NCI-H2107 treated with DMSO at 0.1 percent for 48 hours (cell line): ENCODE data around the gene ATG5.
"Not testable (repeated sequence)": the region's sequence is repeated elsewhere in the genome, so short reads cannot be mapped to it uniquely, and the experiment has no call there.

Experiments used
- DNase-seq: peaks from one replicate; lab custom pipeline; 2025; ENCODE audit not compliant: unreplicated experiment; lab: John Stamatoyannopoulos, UW

Gene ATG5

DNA sequence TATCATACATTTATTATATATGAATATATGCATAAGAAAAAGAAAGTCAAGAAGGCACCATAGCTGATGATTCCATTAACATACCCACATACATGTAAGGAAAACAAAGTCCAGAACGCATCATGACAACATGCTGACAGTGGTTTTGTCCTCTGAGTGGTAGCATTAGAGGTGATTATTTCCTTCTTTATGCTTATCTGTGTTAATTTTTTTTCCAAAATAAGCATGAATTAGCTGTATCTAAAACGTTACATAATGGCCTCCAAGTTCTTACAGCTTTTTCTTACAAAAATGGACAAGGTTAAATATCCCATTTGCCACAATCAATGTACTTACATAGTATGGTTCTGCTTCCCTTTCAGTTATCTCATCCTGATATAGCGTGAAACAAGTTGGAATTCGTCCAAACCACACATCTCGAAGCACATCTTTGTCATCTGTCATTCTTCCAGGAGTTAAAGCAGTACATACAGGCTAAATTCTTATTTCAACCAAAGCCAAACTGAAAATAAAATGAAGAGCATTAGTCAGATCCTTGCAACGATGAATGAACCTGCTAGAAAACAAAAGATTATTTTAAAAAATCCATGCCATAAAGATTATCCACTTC, 9.7 kb downstream of the ATG5 start:
- DNase-seq = peak; percentile 6

DNA sequence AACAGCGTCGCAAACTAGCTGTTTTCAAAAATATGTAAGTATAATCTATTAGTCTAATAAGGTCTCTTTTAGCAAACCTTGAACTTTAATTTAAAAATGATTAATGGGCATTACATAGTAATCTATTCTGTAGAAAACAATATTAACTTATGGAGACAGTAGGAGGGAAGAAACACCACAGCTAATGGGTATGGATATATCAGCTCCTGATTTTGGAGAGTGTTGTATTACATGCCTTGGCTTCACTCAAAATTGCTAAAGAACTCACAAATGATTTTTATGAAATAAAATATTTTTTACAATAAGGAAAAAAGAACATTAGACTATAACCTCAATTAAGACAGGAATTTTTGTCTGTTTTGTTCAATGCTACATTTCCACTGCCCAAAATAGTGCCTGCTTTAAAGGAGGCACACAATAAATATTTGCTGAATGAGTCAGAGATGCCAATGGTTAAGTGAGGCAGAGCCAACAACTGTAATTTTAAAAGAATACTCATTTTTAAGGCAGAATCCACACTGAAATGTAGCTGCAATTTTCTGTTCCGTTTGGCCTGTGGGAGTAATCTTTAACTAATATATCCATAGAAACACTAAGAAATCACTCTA, 15.7 kb downstream of the ATG5 start:
- no peak for DNase-seq

DNA sequence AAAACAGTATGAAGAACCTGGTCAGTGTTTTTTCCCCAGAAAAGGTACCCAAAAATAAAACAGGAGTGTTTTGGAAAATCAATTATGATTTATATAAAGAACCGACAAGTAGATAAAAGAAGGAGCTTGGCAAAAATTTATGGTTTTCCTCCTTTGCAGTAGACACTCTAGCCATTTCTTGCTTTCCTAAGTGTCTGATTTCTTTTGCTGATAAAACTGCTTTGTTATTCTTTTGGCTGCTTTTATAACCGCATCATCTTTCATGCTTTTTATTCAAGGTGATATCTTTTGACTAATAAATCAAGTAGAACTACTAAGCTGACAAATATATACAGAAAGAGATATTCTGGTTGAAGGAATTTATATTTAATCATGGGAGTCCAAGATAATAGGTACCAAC, 16.6 kb downstream of the ATG5 start:
- no peak for DNase-seq

DNA sequence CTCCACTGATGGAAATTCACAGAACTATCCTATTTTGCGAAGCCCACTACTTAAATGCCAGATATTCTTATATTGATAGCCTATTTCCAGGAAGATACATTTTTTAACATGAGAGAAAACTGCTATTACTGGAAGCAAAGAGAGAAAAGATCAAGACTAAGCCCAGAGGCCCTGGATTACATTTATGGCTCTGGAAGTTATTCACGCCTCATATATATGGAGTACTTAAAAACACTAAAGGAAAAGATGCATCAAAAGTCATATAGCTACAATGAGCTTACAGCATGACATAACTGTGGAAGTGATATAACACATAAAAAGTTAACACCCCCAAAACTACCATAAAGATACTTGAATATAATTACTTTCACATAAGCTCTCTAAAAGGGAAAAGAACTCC, 19.8 kb downstream of the ATG5 start:
- DNase-seq = no peak

DNA sequence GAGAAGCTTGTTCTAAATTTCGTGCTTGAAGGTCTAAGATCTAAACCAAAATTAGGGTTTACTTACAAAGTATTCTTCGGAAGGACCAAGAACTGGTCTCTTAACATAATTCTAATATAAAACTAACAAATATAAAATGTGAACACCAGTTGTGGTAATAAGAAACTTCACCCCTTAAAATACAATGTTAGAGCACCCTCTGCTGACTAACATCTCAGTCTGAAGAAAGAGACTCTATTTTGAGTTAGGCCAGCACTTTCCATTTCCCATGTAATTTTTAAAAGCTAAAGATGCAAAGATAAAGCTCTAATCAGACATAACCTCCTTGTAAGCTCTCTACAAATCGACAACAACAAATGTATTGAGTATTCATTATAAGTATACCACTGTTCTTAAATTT, 24.6 kb downstream of the ATG5 start:
- no peak for DNase-seq

DNA sequence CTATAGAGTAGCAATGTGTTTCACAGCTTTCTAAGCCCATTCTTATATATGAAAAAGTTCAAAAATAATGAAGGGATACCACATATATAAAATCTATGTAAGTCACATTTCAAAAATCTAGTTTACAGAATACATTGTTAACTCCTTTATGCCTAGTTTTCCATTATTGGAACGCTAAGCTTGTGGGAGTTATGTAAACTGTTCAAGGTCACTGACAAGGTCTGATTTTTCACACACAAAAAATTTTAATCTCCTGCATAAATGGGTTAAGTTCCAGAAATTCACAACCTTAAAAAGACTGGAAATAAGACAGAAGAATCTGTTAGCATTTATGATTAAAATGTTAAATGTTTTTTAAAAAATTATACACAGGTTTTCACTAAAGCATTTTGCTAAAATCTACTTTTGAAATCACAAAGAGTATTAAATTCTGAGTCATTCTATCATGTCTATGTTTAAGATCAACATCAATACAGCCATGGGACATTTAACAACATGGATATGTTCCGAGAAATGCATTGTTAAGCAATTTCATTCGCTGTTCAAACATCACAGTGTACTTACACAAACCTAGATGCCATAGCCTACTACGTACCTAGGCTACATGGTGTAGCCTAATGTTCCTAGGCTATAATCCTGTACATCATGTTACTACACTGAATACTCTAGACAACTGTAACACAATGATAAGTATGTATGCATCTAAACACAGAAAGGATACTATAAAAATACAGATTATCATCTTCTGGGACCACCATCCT, 25.4 kb downstream of the ATG5 start:
- no peak for DNase-seq

DNA sequence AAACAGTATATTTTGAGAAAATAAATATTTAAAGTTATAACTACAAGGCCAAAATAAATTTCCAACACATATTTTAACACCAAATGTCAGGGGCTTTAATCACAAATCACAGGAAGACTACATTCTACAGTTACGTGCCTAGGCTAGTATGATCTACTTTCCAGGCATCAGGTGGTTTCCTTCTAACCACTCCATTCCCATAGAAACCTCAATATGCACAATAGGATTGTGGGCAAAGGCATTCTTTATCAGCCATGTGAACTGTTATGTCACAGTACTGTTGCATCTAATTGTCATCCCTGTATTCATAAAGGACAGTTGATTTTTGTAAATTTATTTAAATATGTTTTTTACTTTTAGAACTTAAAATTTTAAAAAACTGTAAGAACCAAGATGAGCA, 32.4 kb downstream of the ATG5 start:
- DNase-seq = no peak

DNA sequence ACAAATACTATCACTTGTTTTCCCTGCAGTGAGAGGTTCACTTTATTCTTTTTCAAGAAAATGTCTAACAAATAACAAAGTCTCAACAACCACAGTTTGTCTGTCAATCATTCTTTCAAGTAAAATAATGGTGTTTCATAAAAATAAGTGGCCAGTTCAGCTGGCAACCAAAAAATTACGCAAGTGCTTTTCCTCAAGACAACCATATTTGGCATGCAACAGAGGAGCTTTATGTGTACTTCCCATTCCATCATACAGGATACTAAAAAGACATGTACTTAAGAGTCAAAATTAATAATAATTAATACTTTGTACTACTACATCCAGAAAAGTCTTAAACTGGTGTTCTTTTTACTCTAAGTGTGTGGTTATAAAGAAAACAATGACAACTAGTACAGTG, 34.6 kb downstream of the ATG5 start:
- no peak for DNase-seq

DNA sequence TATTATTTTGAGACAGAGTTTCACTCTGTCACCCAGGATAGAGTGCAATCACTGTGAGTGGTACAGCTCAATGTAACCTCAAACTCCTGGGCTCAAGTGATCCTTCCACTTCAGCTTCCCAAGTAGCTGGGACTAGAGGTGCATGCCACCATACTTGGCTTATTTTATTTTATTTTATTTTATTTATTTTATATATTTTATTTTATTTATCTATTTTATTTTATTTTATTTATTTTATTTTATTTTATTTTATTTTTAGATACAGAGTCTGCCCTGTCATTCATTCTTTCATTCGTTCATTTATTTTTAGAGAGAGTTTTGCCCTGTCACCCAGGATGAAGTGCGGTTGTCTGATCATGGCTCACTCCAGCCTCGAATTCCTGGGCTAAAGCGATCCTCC, 35.5 kb downstream of the ATG5 start:
- no peak for DNase-seq

DNA sequence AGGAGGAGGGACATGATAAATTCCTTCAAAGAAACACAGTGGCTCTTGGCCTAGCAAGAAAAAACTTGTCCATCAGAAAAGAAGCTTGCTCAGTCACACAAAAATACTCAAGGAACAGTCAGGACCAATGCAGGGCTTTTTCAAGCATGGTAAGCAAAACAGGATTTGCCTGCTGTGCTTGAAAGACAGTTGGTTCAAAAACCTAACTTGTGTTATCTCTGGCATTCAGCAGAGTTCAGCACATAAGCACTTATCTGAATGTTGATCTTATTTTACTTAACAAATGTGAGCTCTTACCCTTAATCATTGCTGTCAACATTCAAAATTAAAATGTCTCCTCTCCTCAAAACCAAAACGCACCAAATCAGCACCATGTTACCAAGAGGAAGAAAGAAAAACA, 38.3 kb downstream of the ATG5 start:
- DNase-seq = no peak

DNA sequence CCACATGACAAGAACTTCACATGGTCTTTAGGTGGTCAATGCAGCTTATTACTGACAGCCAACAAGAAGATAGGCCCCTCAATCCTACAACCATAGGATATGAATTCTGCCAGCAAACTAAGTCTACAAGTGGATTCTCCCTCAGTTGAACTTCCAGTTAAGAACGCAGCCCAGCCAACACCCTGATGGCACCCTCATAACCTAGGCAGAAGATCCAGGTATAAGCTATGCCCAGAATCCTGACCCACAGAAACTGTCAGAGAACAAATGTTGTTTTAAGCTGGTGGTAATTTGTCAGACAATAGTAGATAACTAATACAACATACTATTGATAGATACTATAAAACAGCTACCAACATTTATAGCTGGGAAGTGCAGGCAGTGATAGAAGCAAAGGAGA, 38.8 kb downstream of the ATG5 start:
- DNase-seq = no peak

DNA sequence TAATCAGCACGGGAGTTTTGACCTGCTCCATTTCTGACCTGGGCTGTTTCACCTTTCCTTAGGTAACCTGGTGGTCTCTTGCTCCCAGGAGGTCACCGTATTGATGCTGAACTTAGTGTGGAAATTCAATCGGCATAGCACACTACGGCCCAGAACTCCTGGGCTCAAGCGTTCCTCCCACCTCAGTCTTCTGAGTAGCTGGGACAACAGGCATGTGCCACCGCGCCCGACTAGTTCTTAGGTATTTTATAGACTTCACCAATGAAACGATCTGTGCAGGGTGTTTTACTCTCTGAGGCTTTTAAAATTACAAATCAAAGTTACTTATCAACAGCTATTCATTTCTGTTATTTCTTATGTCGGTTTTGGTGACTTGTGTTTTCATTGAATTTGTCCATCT, 42.1 kb downstream of the ATG5 start:
- DNase-seq = no peak

DNA sequence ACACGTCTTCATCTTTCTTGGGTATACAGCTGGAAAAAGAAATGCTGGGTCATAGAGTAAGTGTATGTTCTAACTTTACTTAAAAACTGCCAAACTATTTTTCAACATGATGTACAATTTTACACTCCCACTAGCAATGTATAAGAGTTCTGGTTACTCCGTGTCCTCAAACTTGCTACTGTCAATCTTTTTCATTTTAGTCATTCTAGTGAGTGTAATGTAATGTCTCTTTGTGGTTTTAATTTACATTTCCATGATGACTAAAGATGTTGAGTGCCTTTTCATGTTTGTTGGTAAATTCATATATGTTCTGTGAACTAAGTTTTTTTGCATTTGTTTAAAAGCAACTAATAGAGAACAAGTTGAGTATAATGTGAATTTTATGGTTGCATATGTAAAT, 43.9 kb downstream of the ATG5 start:
- no peak for DNase-seq

DNA sequence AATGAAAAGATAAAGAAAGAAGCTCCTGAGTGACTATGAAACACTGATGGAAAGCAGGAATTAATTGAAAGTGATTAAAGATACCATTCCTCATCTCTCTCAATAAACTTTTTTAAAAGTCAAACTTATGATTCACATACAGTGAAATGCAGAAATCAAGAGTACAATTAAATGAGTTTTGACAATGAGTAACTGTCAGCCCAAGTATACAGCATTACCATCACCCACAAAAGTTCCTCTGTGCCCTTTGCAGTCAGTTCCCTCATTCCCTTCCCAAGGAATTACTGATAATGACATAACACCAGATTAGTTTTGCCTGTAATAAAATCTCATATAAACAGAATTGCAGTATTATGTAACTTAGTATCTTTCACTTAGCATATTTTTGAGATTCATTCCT, 44.5 kb downstream of the ATG5 start:
- DNase-seq = no peak

DNA sequence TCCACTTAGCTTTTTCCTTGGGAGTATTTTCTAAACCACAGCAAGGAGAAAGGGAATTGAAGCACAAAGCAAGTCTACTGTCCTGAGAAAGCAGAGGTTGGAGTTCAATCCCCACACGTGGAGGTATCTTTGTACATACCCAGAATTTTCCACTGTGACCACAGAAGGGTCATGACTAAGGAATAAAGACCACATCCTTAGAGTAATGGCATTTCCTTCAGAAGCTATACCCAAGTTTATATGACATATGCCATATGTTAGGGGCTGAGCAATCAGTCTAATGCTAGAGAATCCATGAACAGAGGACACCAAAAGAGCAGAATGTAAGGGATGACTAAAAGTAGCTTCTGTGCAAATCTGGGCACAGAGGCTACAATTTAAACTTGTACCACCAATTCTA, 46.4 kb downstream of the ATG5 start:
- DNase-seq = no peak

DNA sequence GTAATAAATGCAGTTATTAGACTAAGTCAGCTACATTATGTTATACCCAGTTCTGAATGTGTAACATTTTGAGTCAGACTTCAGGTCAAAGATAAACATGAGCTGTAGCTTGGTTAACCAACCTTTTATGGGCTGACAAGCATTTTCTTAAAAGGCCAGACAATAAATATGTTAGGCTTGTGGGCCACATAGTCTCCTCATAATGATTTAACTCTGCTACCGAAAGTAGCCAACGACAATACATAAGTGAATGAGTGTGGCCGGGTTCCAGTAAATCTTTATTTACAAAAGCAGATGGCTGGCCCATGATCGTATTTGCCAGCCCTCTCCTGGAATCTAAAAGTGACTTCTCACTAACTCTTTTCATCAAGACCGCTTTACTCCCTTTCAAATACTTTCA, 49.9 kb downstream of the ATG5 start:
- no peak for DNase-seq

DNA sequence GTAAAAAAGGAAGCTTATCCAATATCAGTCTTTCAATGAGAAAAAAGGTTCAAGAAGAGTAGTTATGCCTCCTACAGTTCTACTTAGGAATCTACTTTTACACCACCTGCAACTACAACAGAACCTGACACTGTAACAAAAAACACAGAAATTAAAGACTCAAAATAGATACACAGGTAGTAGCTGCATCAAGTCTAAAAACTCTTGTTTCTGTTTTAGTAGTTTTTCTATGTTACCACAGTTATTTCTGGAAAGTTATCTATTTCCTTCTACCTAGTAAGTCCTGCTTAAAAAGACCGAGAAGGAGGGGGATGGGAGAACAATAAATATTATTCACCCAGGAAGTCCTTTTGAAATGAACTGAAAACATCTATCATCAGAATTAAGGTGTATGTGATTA, 52.5 kb downstream of the ATG5 start:
- no peak for DNase-seq

DNA sequence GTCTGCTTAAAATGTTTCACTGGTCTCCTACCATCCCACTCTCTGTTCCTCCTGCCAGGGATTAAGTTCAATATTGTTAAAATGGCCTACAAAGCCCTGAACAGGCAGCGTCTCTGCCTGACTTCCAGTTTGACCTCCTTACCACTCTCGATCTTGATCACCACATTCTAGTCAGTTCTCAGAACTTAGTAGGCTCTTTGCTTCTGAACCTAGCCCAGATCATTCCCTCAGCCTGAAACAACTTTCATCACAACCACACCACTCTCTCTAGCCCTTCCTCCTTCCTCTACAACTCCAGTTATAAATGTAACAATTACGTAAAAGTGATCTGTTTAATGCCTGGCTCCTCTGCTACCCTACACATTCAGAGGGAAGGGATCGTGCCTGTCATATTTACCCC, 53.3 kb downstream of the ATG5 start:
- DNase-seq = no peak

DNA sequence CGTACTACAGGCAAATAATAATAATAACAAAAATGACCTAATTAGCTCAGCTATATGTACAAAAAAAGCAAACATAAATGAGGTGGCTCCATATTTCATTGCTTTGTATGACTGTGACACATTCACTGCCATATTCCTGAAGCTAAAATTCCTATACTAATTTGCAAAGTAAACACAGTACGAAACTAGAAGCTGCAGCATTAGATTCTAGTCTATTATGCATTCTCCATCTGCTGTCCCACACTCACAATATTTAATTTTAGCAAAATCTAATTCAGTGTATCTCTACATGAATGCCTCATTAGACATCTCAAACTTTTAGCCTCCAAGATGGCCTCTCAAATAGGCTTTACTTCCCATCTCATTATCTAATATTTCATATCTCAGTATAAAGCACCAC, 55.1 kb downstream of the ATG5 start:
- no peak for DNase-seq

DNA sequence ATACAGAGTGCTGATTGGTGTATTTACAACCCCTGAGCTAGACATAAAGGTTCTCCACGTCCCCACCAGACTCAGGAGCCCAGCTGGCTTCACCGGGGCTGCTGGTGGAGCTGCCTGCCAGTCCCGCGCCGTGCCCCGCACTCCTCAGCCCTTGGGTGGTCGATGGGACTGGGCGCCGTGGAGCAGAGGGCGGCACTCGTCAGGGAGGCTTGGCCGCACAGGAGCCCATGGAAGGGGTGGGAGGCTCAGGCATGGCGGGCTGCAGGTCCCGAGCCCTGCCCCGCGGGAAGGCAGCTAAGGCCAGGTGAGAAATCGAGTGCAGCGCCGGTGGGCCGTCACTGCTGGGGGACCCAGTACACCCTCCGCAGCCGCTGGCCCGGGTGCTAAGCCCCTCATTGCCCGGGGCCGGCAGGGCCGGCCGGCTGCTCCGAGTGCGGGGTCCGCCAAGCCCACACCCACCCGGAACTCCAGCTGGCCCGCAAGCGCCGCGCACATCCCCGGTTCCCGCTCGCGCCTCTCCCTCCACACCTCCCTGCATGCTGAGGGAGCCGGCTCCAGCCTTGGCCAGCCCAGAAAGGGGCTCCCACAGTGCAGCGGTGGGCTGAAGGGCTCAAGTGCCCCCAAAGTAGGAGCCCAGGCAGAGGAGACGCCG, 56.2 kb downstream of the ATG5 start:
- not testable (repeated sequence) for DNase-seq

DNA sequence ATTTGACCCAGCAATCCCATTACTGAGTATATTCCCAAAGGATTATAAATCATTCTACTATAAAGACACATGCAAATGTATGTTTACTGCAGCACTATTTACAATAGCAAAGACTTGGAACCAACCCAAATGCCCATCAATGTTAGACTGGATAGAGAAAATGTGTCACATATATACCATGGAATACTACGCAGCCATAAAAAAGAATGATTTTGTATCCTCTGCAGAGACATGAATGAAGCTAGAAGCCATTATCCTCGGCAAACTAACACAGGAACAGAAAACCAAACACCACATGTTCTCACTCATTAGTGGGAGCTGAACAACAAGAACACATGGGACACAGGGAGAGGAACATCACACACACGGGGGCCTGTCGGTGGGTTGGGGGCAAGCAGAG, 57.1 kb downstream of the ATG5 start:
- DNase-seq = not testable (repeated sequence)

DNA sequence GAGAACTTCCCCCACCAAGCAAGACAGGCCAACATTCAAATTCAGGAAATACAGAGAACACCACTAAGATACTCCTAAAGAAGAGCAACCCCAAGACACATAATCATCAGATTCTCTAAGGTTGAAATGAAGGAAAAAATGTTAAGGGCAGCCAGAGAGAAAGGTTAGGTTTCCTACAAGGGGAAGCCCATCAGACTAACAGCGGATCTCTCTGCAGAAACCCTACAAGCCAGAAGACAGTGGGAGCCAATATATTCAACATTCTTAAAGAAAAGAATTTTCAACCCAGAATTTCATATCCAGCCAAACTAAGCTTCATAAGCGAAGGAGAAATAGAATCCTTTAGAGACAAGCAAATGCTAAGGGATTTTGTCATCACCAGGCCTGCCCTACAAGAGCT, 61.1 kb downstream of the ATG5 start:
- not testable (repeated sequence) for DNase-seq
